ENCODE measurements around the gene UBE3C.

UBE3C gene

GRCh38 chr7:157183832-157184231 is 45.1 kb downstream of the UBE3C start:
- DNase-seq = no peak

DNA sequence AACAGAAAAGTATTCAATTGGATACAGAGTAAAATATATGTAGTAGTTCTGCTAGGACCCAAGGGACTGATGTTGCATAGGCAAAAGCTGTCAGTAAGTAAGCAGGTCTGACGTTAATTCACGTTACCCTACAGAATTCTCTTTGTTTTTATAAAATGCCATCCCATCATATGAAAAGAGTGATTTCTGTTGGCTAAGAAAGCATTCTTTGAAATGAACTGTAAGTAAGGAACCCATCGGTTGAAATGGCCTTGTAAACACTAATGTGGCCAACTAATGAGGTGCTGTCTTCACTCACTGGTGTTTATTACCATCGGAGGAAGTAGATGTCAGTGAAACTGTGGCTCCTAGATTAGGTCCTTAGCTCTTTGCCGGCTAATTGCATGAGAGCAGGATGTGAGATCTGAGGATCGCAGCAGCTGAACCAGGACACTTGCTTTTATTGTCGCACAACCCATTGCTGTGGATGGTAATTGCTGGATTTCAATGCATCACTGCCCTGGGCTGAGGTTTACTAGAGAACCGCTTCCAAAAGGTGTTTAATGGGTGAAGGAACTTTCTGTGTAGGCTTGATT is 49.5 kb downstream of the UBE3C start:
- DNase-seq = no peak

DNA sequence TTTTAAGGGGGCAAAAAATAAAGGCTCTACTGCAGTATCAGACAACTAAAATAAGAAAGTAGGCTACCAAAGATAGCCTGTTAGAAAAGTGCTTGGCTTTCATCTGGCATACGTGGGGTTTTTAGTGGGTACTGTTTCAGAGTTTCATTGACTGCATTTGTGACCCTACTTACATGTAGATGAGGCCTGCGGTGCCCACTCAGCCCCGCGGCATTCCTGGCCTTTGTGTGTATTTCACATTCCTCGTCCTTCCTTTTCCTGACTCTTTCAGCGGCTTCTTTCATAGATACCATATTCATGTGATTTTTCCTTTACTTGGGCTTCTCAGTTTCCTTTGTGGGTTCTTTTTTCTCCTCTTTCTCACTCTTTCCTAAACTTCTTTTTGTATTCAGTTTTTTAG is 50.7 kb downstream of the UBE3C start:
- no peak for DNase-seq

DNA sequence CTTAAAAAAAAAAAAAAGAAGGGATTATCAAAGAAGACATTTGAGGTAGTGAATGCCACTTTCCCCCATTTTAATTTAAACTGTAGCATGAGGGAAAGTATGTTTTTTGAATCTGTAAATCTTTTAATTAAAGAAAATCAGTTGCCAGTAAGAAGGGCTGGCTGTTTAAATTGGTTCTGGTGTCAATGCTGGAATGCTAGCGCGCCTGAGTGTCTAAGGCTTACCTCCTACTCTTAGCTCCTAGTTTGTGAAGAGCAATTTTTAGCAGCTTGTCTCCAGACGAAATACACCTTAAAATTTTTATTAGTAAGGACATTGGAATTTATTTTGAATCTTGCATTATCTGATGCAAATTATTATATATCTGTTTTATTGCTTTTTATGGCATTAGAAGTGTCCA is 54.1 kb downstream of the UBE3C start:
- no peak for DNase-seq

DNA sequence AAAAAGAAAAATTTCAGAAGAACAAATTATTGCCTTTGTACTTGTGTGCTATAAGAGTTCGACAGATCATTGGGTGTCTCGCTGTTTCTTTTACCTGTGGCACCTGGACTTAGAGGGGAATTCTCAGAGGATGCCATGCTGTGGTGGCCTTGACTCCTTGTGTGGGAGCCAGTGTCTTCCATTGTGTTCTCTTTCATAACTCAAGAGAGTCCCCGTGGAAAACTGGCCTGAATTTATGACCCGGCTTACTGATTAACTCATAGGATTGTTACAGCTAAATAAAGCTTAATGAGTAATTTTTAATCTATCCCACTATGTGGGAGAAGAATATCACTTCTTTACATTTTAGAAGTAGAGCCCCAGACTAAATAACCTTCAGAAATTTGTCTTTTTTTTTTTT is 54.5 kb downstream of the UBE3C start:
- no peak for DNase-seq

- no peak for DNase-seq
Measured at GRCh38 chr7:157194948-157195347, 56.2 kb downstream of the UBE3C start.

DNA sequence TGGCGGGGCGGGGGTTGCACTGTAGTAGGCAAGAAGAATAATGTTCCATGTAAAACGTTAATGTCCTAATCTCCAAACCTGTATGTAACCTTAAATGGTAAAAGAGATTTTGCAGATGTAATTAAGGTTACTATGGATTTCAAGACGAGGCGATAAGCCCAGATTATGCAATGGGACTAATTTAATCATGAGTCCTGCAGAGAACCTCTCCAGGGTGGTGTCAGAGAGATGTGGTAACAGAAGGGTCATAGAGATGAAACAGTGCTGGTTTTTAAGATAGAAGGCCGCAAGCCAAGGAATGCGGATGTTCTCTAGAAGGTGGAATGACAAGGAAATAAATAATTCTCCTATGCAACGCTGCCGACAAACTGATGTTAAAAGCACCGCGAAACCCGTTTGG is 57.1 kb downstream of the UBE3C start:
- DNase-seq = no peak

GRCh38 chr7:157204134-157204533 is 65.4 kb downstream of the UBE3C start:
- DNase-seq = no peak

GRCh38 chr7:157205438-157205837 is 66.7 kb downstream of the UBE3C start:
- no peak for DNase-seq

- DNase-seq = no peak
Measured at GRCh38 chr7:157208571-157209413, 70.1 kb downstream of the UBE3C start.

DNA sequence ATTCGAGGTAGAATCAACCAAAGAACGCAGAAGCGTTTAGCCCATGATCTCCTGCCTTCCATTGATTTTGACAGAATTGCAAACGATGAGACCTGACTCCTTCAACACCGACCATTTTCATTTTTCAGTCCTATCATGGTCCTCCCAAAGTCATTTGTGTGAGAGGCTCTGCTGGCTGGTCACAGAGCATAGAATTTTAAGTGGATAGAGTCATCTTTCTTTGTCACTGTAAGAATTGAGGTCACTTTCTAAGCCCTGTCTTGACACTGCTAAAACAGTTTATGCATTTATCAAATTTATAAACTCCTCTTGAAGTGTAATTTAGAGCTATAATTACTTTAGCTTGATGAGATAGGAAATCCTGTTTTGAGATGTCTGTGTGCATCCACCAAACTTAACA is 72.0 kb downstream of the UBE3C start:
- DNase-seq = no peak

- DNase-seq = no peak
Measured at GRCh38 chr7:157211690-157212089, 73.0 kb downstream of the UBE3C start.

- DNase-seq = no peak
Measured at GRCh38 chr7:157219154-157219553, 80.4 kb downstream of the UBE3C start.

DNA sequence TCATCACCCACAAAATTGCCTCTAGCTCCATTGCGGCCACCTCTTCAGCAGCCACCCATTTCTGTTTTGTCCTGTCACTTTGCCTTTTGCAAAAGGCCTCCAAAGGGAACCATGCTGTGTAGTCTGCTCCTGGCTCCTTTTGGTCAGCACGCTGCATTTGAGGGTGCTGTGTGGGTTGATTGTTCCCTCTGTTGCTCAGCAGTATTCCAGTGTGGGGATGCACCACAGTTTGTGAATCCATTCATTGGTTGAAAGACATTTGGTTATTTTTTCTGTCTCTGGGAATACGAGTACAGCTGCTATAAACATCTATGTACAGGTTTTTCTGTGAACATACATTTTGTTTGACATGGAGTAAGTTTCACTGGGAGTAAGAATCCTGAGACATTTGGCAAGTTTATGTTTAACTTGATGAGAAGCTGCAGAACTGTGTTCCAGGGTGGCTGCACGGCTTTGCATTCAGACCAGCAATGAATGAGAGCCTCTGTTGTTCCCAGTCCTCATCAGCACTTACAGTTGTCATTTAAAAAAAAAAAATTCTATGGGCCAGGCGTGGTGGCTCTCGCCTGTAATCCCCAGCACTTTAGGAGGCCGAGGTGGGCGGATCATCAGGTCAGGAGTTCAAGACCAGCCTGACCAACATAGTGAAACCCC is 82.3 kb downstream of the UBE3C start:
- no peak for DNase-seq

GRCh38 chr7:157222687-157223086 is 84.0 kb downstream of the UBE3C start:
- no peak for DNase-seq

- DNase-seq = no peak
Measured at GRCh38 chr7:157224627-157225026, 85.9 kb downstream of the UBE3C start.

DNA sequence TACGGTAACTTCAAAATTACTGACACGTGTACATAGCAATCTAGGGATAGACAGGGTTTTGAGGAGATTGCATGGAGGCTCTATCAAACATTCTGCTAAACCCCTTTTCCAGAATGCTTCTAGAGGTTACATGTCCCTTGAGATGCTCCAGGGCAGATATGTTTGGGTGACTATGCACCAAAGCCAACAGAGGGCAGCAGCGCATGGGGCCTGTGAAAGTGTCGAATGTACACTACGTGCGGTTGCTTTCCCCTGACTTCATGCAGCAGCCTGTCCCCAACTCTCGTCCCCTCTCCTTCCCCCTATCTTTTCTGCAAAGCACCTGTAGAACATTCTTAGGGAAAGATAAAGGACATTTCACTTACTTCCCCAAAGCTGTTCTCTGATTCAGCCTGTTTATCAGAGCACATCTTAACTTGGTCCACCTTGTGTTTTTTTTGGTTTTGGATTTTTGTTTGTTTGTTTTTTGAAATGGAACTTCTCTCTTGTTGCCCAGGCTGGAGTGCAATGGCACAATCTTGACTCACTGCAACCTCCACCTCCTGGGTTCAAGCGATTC is 90.2 kb downstream of the UBE3C start:
- no peak for DNase-seq

DNA sequence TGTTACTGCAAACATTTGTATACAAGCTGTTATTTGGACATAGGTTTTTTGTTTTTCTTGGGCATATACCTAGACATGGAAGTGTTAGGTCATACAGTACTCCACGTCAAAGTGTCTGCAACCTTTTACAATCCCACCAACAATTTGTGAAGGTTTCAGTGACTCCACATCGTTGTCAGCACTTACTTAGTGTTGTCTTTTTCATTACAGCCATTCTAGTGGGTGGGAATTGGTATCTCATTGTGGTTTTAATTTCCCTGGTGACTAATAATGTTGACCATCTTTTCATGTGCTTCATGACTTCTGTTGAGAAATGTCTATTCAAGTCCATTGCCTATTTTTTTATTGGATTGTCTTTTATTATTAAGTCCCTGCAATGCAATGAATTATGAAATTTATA is 95.0 kb downstream of the UBE3C start:
- DNase-seq = no peak

DNA sequence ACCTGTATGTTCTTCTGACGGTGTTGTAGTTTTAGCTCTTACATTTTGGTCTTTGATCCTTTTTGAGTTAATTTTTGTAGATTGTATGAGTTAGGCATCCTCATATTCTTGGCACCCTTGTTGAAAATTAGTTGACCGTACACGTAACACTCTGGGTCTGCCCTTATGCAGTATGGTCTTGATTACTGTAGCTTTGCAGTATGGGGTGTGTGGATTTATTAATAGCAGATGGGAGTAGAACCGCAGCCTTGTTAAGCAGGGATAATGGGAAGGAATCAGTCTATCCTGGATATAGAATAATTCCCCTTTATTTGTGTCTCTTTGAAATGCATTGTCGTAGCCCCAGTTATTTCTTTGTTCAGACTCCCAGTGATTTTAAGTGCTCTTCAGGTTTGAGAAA is 95.5 kb downstream of the UBE3C start:
- DNase-seq = no peak

DNA sequence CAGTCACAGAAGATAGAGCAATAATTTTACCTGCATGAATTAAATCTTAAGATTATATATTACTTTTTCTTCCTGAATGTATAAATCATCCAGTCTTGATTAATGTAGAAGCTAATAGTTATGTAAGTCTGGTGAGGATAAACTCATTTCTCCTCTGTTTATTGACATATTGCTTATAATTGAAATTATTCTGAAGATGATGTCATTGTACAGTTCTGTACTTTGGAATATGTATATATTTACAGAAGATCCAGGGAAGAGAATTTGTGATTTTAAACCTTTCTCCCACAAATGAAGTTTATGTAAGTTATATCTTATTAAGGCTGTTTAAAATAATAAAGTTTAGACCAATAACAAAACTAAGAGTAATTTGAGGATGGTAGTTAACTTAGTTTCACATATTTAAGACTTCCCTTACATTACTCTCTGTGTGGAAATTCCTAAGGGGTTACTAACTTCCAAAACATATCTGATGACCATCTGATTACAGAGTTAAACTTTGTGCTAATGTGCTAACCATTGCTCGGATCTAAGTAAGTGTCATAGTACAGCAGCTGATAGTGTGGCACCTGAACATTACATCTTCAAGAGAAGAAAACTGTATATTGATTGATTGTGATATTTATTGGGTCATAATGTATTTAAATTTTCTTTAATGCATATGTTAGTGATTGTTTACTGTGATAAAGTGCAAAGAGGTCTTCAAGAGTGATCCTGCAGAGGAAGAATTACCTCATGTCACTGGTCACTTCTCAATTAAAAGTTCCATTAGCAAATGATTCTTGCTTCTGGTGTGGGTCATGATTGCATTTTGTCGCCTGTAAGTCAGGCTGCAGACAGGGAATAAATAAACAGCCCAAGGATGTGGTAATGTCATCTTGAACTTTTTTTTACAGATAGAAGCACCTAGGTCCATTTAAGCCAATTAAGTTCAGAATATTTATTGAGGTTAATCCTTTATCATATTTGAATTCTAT is 96.9 kb downstream of the UBE3C start:
- DNase-seq = no peak

- no peak for DNase-seq
Measured at GRCh38 chr7:157238087-157238486, 99.4 kb downstream of the UBE3C start.

GRCh38 chr7:157239571-157240270 is 101.0 kb downstream of the UBE3C start:
- no peak for DNase-seq

Data from NCI-H1930 (cell line).